COLO829 (cell line): ENCODE data around the gene TMEM185A.
A peak's percentile ranks its signal among the peaks of the same experiment; 100 is the strongest.
"Not testable (repeated sequence)": the region's sequence is repeated elsewhere in the genome, so short reads cannot be mapped to it uniquely, and the experiment has no call there.

Experiments used
- DNase-seq: peaks from one replicate; pipeline ENCODE4 v3.0.0; 2012; ENCODE audit warnings: low spot score

Gene TMEM185A

GRCh38 chrX:149619662-149620061 is 11.9 kb downstream of the TMEM185A start:
- not testable (repeated sequence) for DNase-seq

GRCh38 chrX:149618871-149619270 is 12.7 kb downstream of the TMEM185A start:
- DNase-seq: peak; percentile 60

- no peak for DNase-seq
These were observed 19.9 kb downstream of the TMEM185A start for GRCh38 chrX:149611623-149612175.

- no peak for DNase-seq
These were observed 21.1 kb downstream of the TMEM185A start for GRCh38 chrX:149610511-149610910.

DNA sequence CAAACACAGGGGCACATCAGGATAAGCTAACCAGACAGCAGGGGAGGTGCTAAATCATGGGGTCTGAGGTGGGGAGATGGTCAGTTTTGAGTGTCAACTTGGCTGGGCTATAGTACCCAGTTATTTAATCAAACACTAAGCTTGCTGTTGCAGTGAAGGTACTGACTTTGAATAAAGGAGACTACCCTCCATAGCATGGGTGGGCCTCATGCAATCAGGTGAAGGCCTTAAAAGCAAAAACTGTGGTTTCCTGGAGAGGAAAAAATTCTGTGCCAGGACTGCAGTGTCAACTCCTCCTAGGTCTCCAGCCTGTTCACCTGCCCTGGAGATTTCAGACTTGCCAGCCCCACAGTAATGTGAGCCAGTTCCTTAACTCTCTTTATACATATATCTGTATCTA is 23.9 kb downstream of the TMEM185A start:
- no peak for DNase-seq

GRCh38 chrX:149605248-149605885 is 26.2 kb downstream of the TMEM185A start:
- DNase-seq: not testable (repeated sequence)

DNA sequence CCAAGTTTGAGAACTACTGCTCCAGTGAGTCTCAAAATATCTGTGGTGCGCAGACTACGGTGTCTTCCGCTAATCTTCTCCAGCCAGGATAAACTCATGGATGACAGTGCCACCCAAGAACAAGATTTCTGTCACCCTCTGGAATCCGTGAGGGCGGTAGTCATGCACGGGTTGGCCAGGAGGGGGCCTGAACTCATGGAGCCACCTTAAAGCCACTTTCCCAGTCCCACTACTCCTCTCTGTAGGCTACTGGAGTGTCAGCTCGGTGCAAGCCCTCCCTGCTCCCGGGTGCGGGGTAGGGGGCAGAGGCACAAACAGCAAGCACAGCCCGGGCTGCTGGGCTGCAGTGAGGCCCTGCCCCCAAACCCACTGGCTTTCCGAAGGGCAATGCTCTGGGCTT is 33.0 kb downstream of the TMEM185A start:
- DNase-seq: not testable (repeated sequence)

DNA sequence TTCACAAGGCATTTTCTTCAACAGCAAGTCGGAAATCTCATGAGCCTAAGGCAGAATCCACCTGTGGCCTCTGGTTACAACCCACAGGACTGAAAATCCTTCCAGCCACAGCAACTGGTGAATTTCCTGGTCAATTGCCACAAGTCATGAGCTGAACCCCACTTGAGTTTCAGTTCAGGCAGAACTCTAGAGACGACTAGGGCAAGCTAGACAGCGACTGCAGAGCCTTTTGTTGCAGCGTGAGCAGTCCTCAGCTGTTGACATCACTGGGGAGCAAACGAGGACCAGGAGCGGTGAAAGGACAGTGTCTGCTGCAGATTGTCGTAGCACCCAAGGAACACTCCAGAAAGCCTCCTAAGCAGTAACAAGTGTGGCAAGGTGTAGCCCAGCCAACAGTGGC is 35.6 kb downstream of the TMEM185A start:
- DNase-seq: not testable (repeated sequence)

- not testable (repeated sequence) for DNase-seq
These were observed 36.4 kb downstream of the TMEM185A start, which contains the start of gene HSFX2 for GRCh38 chrX:149595214-149595613. TSS of gene HSFX2 (minus strand) at chrX:149595314. CDS start at chrX:149594700, 614 bp downstream.

- not testable (repeated sequence) for DNase-seq
These were observed 40.6 kb downstream of the TMEM185A start for GRCh38 chrX:149590993-149591392.

- DNase-seq: not testable (repeated sequence)
These were observed 44.2 kb downstream of the TMEM185A start, which contains the start of gene MAGEA9B for GRCh38 chrX:149587359-149587758. TSS of gene MAGEA9B (minus strand) at chrX:149587459. CDS start at chrX:149583179, 4,280 bp downstream.

DNA sequence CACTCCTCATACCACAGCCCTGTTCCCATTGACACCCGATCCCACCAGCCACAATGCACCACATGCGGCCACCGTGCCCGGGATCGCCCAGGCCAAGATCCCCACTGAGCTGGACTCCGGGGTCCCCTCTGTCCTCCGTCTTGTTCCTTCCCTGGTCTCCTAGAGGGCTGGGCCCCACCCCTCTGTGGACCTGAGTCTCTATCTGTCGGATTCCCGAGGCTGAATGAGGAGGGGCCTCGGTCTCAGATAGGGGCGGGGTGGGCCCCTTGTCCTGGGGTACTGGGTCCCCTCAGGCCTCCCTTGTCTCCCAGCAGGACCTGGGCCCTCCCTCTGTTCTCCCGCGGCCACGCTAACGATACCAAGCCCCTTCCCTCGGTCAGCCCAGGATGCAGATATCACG is 46.0 kb downstream of the TMEM185A start:
- DNase-seq: not testable (repeated sequence)

GRCh38 chrX:149573456-149573855 is 58.1 kb downstream of the TMEM185A start:
- not testable (repeated sequence) for DNase-seq

GRCh38 chrX:149572743-149573142 is 58.8 kb downstream of the TMEM185A start:
- DNase-seq: no peak

DNA sequence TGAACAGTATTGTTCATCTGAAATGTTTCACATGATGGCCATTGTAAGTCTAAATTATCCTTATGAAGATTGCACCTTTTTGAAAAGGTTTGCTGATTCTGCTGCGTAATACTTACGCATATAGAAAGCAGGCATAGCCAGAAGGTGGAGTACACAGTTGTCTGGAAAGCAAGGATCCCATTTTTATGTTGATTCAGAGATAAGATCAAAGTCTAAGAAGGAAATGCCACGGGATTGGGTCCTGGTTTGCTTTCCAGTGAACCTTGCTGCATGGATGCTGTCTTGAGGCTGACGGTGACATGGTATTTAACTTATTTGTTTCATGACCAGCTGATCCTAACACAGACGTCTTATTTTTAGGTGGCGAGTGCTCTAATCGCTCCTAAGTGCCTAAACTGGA is 59.8 kb downstream of the TMEM185A start:
- DNase-seq: no peak

DNA sequence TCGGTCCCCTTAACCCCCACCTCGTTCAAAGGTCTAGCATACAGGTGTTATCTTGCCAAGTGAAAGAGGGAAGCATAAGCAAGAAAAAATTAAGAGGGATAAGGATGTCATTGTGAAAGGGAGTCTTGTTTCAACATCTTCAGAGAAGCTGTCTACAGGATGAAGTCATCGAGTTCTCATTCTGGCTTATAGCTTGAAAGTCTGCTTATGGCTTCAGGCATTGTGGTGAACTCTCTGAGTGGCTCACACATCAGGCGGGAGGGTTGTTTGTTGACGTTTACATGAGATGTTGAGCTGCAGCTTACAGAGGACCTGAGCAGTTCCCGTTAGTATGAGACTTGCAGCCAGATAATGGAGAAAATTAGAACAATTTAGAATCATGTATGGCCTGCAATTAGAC is 60.9 kb downstream of the TMEM185A start:
- DNase-seq: peak; percentile 56

DNA sequence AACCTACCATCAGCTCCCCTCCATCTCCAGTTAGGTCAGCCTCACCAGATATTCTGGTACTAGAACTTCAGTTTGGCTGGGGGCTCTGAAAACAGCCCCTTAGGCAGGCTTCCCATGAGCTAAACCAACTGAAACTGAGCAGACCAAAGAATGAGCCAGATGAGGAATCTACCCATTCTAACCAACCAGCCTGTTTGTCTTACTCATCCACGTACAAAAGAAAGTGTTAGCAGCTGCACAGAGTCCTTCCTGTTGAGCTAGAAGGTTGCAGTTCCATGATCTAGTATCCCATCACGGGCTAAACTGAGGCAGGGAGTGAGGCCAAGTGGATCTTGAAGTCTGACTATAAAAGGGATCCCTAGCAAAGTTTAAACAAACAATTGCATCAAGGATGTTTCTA is 61.8 kb downstream of the TMEM185A start:
- no peak for DNase-seq

DNA sequence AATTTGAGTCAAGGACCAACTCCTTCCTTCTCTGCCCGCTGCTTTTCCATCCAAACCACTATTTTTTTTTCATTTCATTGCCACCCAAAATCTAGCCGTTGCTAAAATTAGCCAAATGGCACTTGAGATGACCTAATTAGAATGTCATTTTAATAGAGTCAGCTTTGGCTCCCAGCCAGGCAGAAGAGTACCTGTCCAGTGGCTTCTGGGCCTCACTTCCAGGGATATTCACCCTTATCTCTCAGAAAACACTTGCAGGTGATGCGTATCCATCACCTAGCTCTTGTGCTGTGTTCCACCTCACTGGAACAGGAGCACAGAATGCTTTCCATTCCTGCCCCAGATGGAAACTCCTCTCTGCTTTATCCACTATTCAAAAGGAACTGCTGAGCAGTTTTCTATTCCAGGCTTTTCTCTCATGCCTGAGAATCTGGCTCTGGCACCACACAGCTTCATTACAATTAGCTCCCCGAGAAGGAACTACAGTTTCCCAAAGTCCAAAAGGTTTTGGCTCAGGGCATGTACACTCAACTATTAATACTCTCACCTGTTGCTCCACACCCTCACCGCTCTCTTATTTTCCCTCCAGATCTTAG is 62.8 kb downstream of the TMEM185A start:
- DNase-seq: no peak

DNA sequence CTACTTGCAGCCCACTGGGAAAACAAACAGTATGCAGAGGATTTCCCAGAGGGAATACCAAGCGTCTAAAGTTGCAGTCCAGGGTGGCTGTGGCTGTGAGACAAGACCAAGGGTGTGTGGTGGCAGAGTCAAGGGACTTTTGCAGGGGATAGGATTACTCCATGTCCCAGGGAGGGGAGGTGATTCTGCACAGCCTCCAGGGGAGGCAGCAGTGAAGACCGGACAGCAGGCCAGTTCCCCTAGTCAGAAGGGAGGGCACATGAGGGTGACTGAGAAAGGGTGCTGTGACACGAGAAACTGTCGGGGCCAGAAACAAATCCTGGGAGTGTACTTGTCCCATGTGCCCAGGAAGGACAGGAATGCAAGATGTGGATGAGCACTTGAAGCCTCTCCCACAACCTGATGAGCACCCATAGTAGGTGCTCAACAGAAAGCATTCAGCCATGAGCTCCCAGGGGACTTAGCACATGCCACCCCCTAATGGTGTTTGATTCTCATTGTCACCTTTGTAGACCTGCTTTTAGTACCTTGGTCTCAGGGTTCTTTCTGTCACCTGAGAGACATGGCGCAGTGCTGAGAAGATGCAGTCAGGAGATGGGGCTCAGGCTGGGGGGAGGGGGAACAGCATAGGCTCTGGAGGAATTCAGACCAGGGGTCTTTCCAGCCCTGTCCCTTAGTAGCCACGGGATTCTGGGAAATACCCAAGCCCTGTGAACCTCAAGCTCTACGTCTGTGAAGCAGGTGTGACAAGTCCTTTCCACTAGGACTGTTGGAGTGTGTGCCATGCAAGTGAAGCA is 63.8 kb downstream of the TMEM185A start:
- DNase-seq: no peak

GRCh38 chrX:149563359-149563758 is 68.2 kb downstream of the TMEM185A start:
- no peak for DNase-seq

- DNase-seq: not testable (repeated sequence)
These were observed 76.3 kb downstream of the TMEM185A start for GRCh38 chrX:149555251-149555650.

- not testable (repeated sequence) for DNase-seq
These were observed 79.7 kb downstream of the TMEM185A start for GRCh38 chrX:149551939-149552248.
